IMR-90 (cell line): ENCODE data around the gene MAML1.

ENCODE experiments used
- FOS ChIP-seq: fragments of 150-350 bp; IDR thresholded peaks from 2 replicates; pipeline ENCODE4 v1.6.1; 2016; ENCODE audit warnings: low read depth, low read length
- MAFK ChIP-seq: IDR thresholded peaks from 2 replicates; pipeline ENCODE4 v1.6.1; 2012; ENCODE audit warnings: low read depth, low read length, improper control_type of control experiment
- MXI1 ChIP-seq: IDR thresholded peaks from 2 replicates; pipeline ENCODE4 v1.6.1; 2012; ENCODE audit warnings: low read depth, mild to moderate bottlenecking, low read length, moderate library complexity, borderline replicate concordance
- POLR2A ChIP-seq: IDR thresholded peaks from 2 replicates; pipeline ENCODE4 v1.6.1; 2012; ENCODE audit warnings: mild to moderate bottlenecking, low read depth, low read length
- USF2 ChIP-seq: fragments of 150-350 bp; IDR thresholded peaks from 2 replicates; pipeline ENCODE4 v1.6.1; 2017; ENCODE audit warnings: mild to moderate bottlenecking, antibody characterized with exemption, low read length, low read depth
- TF ChIP-seq, protein P1 (sequence below): conservative IDR thresholded peaks from 2 replicates; pipeline ENCODE4 v1.5.1; 2012; ENCODE audit warnings: mild to moderate bottlenecking, low read depth, low read length, improper control_type of control experiment
- TF ChIP-seq, protein P2 (sequence below): fragments of 150-350 bp; IDR thresholded peaks from 2 replicates; pipeline ENCODE4 v1.6.1; 2016; ENCODE audit warnings: low read depth, mild to moderate bottlenecking, low read length, moderate library complexity, borderline replicate concordance

DNA sequence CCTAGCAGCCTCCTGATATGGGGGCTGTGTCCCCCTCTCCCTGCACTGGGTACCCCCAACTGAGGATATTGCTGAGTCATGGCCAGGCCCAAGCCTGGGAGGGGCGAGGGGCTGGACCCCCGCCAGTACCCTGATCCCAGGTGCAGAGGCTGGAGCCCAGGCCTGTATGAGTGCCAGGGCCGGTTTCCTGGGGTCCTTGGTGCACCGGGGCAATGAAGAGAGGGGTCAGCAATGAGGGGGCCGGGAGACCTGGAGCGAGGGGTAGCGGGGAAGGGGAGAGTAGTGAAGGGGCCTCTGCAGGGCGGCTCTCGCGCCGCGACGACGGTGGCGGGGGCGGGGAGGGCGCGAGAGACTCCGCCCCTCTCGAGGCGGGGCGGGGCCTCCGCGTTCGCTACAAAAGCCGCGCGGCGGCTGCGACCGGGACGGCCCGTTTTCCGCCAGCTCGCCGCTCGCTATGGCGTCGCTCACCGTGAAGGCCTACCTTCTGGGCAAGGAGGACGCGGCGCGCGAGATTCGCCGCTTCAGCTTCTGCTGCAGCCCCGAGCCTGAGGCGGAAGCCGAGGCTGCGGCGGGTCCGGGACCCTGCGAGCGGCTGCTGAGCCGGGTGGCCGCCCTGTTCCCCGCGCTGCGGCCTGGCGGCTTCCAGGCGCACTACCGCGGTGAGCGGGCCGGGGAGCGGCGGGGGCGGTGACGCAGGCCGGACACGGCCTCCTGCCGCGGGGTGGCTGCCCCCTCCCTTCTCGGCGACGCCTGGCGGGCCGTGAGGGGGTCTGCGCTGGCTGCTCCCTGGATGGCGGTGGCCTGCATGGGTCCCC is 88.1 kb downstream of the MAML1 start, which contains the start of gene SQSTM1:
- TF ChIP-seq, protein P1, sequence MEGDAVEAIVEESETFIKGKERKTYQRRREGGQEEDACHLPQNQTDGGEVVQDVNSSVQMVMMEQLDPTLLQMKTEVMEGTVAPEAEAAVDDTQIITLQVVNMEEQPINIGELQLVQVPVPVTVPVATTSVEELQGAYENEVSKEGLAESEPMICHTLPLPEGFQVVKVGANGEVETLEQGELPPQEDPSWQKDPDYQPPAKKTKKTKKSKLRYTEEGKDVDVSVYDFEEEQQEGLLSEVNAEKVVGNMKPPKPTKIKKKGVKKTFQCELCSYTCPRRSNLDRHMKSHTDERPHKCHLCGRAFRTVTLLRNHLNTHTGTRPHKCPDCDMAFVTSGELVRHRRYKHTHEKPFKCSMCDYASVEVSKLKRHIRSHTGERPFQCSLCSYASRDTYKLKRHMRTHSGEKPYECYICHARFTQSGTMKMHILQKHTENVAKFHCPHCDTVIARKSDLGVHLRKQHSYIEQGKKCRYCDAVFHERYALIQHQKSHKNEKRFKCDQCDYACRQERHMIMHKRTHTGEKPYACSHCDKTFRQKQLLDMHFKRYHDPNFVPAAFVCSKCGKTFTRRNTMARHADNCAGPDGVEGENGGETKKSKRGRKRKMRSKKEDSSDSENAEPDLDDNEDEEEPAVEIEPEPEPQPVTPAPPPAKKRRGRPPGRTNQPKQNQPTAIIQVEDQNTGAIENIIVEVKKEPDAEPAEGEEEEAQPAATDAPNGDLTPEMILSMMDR: no peak
- no peak for TF ChIP-seq MXI1
- peak; percentile 99 for TF ChIP-seq POLR2A
- no peak for TF ChIP-seq USF2
- peak; percentile 74 for TF ChIP-seq MAFK
- no peak for TF ChIP-seq FOS
- TF ChIP-seq, protein P2, sequence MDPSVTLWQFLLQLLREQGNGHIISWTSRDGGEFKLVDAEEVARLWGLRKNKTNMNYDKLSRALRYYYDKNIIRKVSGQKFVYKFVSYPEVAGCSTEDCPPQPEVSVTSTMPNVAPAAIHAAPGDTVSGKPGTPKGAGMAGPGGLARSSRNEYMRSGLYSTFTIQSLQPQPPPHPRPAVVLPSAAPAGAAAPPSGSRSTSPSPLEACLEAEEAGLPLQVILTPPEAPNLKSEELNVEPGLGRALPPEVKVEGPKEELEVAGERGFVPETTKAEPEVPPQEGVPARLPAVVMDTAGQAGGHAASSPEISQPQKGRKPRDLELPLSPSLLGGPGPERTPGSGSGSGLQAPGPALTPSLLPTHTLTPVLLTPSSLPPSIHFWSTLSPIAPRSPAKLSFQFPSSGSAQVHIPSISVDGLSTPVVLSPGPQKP: no peak
